HEK293 (cell line): Measurements from ENCODE around the gene RNF41.
A peak's percentile ranks its signal among the peaks of the same experiment; 100 is the strongest.

ENCODE experiments used
- CTCF ChIA-PET: fragments of 350-600 bp; formaldehyde crosslinking; extraction: SDS; loops from one replicate; lab custom pipeline; 2021; ENCODE audit warnings: antibody characterized with exemption; lab: Yijun Ruan, JAX
- POLR2A ChIA-PET: fragments of 300-600 bp; formaldehyde crosslinking; extraction: SDS; loops from one replicate; lab custom pipeline; 2020; ENCODE audit warnings: antibody characterized with exemption, inconsistent platforms; lab: Yijun Ruan, JAX
- H3K27ac ChIP-seq: fragments of 200-500 bp; sonication (Bioruptor generic); 2 replicates; pipeline ENCODE4 v1.5.1; 2014; ENCODE audit warnings: low read depth, low read length, control low read depth, inconsistent platforms; ENCODE audit errors: extremely low read depth
- H3K36me3 ChIP-seq, 2 experiments: fragments of 200-500 bp in 1 of 2; sonication (Bioruptor generic) in 1 of 2; 1 replicate in 1 of 2; 2 replicates in 1 of 2; pipeline ENCODE4 v1.5.1; 2014 to 2017; ENCODE audit warnings: inconsistent platforms in 2 of 2, low read length in 2 of 2; ENCODE audit not compliant: control insufficient read depth in 2 of 2, insufficient read depth in 1 of 2
- H3K4me1 ChIP-seq: fragments of 200-500 bp; sonication (Bioruptor generic); 2 replicates; pipeline ENCODE4 v1.5.1; 2014; ENCODE audit warnings: mild to moderate bottlenecking, low read length, inconsistent platforms; ENCODE audit not compliant: control insufficient read depth, insufficient read depth
- H3K4me3 ChIP-seq: 2 replicates; pipeline ENCODE4 v1.5.1; 2011; ENCODE audit warnings: low read depth, mild to moderate bottlenecking, control low read depth, low read length, moderate library complexity
- H3K9me3 ChIP-seq: fragments of 200-500 bp; sonication (Bioruptor generic); 2 replicates; pipeline ENCODE4 v1.5.1; 2014; ENCODE audit warnings: low read depth, low read length, inconsistent platforms; ENCODE audit not compliant: control insufficient read depth, insufficient read depth
- GLI2 ChIP-seq: fragments of 450-650 bp; formaldehyde crosslinking; IDR thresholded peaks from 2 replicates; pipeline ENCODE4; 2017; ENCODE audit warnings: missing biosample characterization, missing genetic modification characterization, low read depth, borderline replicate concordance
- GLIS2 ChIP-seq: fragments of 450-650 bp; formaldehyde crosslinking; IDR thresholded peaks from 2 replicates; pipeline ENCODE4 v1.5.1; 2016; ENCODE audit warnings: missing biosample characterization, missing genetic modification characterization
- KLF1 ChIP-seq: fragments of 450-650 bp; formaldehyde crosslinking; IDR thresholded peaks from 2 replicates; pipeline ENCODE4 v1.5.1; 2016; ENCODE audit warnings: missing biosample characterization, missing genetic modification characterization
- OVOL3 ChIP-seq: fragments of 450-650 bp; formaldehyde crosslinking; IDR thresholded peaks from 2 replicates; pipeline ENCODE4 v1.5.1; 2016; ENCODE audit warnings: missing biosample characterization, missing genetic modification characterization
- SCRT1 ChIP-seq: fragments of 450-650 bp; formaldehyde crosslinking; IDR thresholded peaks from 2 replicates; pipeline ENCODE4 v1.5.1; 2016; ENCODE audit warnings: missing biosample characterization, missing genetic modification characterization, borderline replicate concordance
- TCF7L2 ChIP-seq: IDR thresholded peaks from 2 replicates; pipeline ENCODE4 v1.6.1; 2011; ENCODE audit warnings: low read depth, mild to moderate bottlenecking, inconsistent platforms, low read length, moderate library complexity, borderline replicate concordance
- ZBTB21 ChIP-seq: fragments of 450-650 bp; formaldehyde crosslinking; IDR thresholded peaks from 2 replicates; pipeline ENCODE4 v1.5.1; 2017; ENCODE audit warnings: missing biosample characterization, missing genetic modification characterization
- ZFHX2 ChIP-seq: fragments of 450-650 bp; formaldehyde crosslinking; conservative IDR thresholded peaks from 2 replicates; pipeline ENCODE4 v1.5.1; 2016; ENCODE audit warnings: missing biosample characterization, missing genetic modification characterization
- ZFP37 ChIP-seq: fragments of 450-650 bp; formaldehyde crosslinking; IDR thresholded peaks from 2 replicates; pipeline ENCODE4 v1.5.1; 2016; ENCODE audit warnings: missing biosample characterization, missing genetic modification characterization
- ZFP69B ChIP-seq: fragments of 450-650 bp; formaldehyde crosslinking; IDR thresholded peaks from 2 replicates; pipeline ENCODE4 v1.5.1; 2016; ENCODE audit warnings: missing biosample characterization, missing genetic modification characterization
- ZNF174 ChIP-seq: fragments of 450-650 bp; formaldehyde crosslinking; IDR thresholded peaks from 2 replicates; pipeline ENCODE4 v1.5.0; 2017; ENCODE audit warnings: missing biosample characterization, mild to moderate bottlenecking, missing genetic modification characterization
- ZNF223 ChIP-seq: fragments of 450-650 bp; formaldehyde crosslinking; IDR thresholded peaks from 2 replicates; pipeline ENCODE4 v1.5.1; 2016; ENCODE audit warnings: missing biosample characterization, missing genetic modification characterization
- ZNF302 ChIP-seq: fragments of 450-650 bp; formaldehyde crosslinking; IDR thresholded peaks from 2 replicates; pipeline ENCODE4 v1.5.1; 2016; ENCODE audit warnings: missing biosample characterization, missing genetic modification characterization, low read depth
- ZNF311 ChIP-seq: fragments of 450-650 bp; formaldehyde crosslinking; IDR thresholded peaks from 2 replicates; pipeline ENCODE4 v1.5.1; 2017; ENCODE audit warnings: missing biosample characterization, missing genetic modification characterization, borderline replicate concordance
- ZNF391 ChIP-seq: fragments of 450-650 bp; formaldehyde crosslinking; IDR thresholded peaks from 2 replicates; pipeline ENCODE4 v1.5.1; 2016; ENCODE audit warnings: low read depth, missing biosample characterization, missing genetic modification characterization, borderline replicate concordance
- ZNF48 ChIP-seq: fragments of 450-650 bp; formaldehyde crosslinking; IDR thresholded peaks from 2 replicates; pipeline ENCODE4 v1.5.1; 2016; ENCODE audit warnings: missing biosample characterization, missing genetic modification characterization
- ZNF555 ChIP-seq: fragments of 450-650 bp; formaldehyde crosslinking; conservative IDR thresholded peaks from 2 replicates; pipeline ENCODE4 v1.5.1; 2017; ENCODE audit warnings: missing biosample characterization, mild to moderate bottlenecking, missing genetic modification characterization, inconsistent platforms
- ZNF585B ChIP-seq: fragments of 450-650 bp; formaldehyde crosslinking; IDR thresholded peaks from 2 replicates; pipeline ENCODE4 v1.5.1; 2016; ENCODE audit warnings: missing biosample characterization, missing genetic modification characterization
- ZNF654 ChIP-seq: fragments of 450-650 bp; formaldehyde crosslinking; IDR thresholded peaks from 2 replicates; pipeline ENCODE4 v1.5.1; 2016; ENCODE audit warnings: low read depth, missing biosample characterization, missing genetic modification characterization
- ZNF768 ChIP-seq: fragments of 450-650 bp; formaldehyde crosslinking; IDR thresholded peaks from 2 replicates; pipeline ENCODE4 v1.5.1; 2018; ENCODE audit warnings: missing biosample characterization, mild to moderate bottlenecking, missing genetic modification characterization
- ZNF776 ChIP-seq: fragments of 450-650 bp; formaldehyde crosslinking; IDR thresholded peaks from 2 replicates; pipeline ENCODE4 v1.5.0; 2017; ENCODE audit warnings: missing biosample characterization, missing genetic modification characterization, borderline replicate concordance
- ZNF791 ChIP-seq: fragments of 450-650 bp; formaldehyde crosslinking; IDR thresholded peaks from 2 replicates; pipeline ENCODE4 v1.5.1; 2016; ENCODE audit warnings: missing biosample characterization, missing genetic modification characterization
- ZNF837 ChIP-seq: fragments of 450-650 bp; formaldehyde crosslinking; IDR thresholded peaks from 2 replicates; pipeline ENCODE4 v1.5.1; 2016; ENCODE audit warnings: missing biosample characterization, missing genetic modification characterization
- ZSCAN16 ChIP-seq: fragments of 450-650 bp; formaldehyde crosslinking; IDR thresholded peaks from 2 replicates; pipeline ENCODE4 v1.5.1; 2016; ENCODE audit warnings: missing biosample characterization, missing genetic modification characterization
- ZSCAN23 ChIP-seq: fragments of 450-650 bp; formaldehyde crosslinking; IDR thresholded peaks from 2 replicates; pipeline ENCODE4 v1.5.1; 2016; ENCODE audit warnings: missing biosample characterization, missing genetic modification characterization
- ZXDB ChIP-seq: fragments of 450-650 bp; formaldehyde crosslinking; IDR thresholded peaks from 2 replicates; pipeline ENCODE4 v1.5.1; 2016; ENCODE audit warnings: missing biosample characterization, missing genetic modification characterization
- TF ChIP-seq, protein P1 (sequence below): fragments of 450-650 bp; formaldehyde crosslinking; IDR thresholded peaks from 2 replicates; pipeline ENCODE4 v1.5.1; 2016; ENCODE audit warnings: missing biosample characterization, missing genetic modification characterization
- TF ChIP-seq, protein P2 (sequence below): fragments of 450-650 bp; formaldehyde crosslinking; IDR thresholded peaks from 2 replicates; pipeline ENCODE4 v1.5.1; 2016; ENCODE audit warnings: missing biosample characterization, missing genetic modification characterization
- TF ChIP-seq, protein P3 (sequence below): fragments of 450-650 bp; formaldehyde crosslinking; IDR thresholded peaks from 2 replicates; pipeline ENCODE4; 2016; ENCODE audit warnings: missing biosample characterization, missing genetic modification characterization
- TF ChIP-seq, protein P4 (sequence below): fragments of 450-650 bp; formaldehyde crosslinking; IDR thresholded peaks from 2 replicates; pipeline ENCODE4 v1.5.1; 2016; ENCODE audit warnings: missing biosample characterization, missing genetic modification characterization

The RNF41 gene

DNA sequence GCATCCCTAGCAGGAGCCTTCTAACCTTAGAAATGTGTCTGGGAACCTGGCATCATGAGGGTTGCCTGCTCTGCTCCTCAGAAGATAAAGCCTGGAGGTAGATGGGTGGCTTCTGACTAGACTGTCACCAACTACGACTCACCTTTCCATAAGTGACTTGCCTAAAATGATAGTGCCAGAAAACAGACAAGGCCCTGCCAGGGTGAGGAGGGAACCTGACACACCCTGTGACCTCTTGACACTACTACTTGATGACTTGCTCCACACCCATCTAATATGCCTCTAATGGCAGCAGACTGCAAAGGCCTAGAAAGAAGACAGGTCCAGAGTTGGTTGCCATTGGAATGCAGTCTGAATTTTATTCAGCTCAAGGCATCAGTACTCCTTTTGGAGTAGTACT lies 9.4 kb downstream of the RNF41 start:
- CTCF ChIA-PET: interaction anchor here (0.5 to 1.3 kb wide), 3 partner anchors 8 to 20 kb away, joined by 3 to 4 read pairs (median 3); no protein-coding TSS in a partner anchor
- no peak overlapping the region for H3K4me3 ChIP-seq
- H3K4me1 ChIP-seq: no peaks in the 10 kb centered on the region
- TF ChIP-seq ZXDB (tag by site-specific recombination) (no peak), KLF1 (tag by site-specific recombination) (peak; percentile 89)
- peaks cover 44 to 81% of the 10 kb centered on the region in 2 experiments for H3K36me3 ChIP-seq
- H3K27ac ChIP-seq: no peak overlapping the region
- POLR2A ChIA-PET: interaction anchor here (1.5 kb wide), 1 partner anchor 9 kb away, joined by 5 read pairs; the partner anchor contains the start of gene RNF41
- H3K9me3 ChIP-seq: no peaks in the 10 kb centered on the region

DNA sequence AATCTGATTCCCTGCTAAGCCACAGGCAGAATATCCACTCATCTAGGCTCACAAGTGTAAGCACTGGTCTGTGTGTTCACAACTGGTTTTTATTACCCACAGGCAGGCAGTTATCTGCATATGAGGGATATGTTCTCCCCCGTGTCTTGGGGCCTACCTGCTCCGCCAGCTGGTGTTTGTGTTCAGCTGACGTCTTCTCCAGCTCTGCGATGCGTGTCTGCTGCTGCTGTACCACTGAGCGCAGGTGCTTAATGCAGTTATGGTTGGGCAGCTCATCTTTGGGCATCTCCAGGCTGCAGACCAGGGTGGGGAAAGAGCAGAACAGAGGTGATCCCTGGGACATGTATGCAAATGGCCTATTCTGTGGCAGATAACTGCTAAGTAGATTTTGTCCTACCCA lies 13.7 kb downstream of the RNF41 start:
- H3K4me1 ChIP-seq: no peaks in the 10 kb centered on the region
- peaks cover 30 to 75% of the 10 kb centered on the region in 2 experiments for H3K36me3 ChIP-seq

DNA sequence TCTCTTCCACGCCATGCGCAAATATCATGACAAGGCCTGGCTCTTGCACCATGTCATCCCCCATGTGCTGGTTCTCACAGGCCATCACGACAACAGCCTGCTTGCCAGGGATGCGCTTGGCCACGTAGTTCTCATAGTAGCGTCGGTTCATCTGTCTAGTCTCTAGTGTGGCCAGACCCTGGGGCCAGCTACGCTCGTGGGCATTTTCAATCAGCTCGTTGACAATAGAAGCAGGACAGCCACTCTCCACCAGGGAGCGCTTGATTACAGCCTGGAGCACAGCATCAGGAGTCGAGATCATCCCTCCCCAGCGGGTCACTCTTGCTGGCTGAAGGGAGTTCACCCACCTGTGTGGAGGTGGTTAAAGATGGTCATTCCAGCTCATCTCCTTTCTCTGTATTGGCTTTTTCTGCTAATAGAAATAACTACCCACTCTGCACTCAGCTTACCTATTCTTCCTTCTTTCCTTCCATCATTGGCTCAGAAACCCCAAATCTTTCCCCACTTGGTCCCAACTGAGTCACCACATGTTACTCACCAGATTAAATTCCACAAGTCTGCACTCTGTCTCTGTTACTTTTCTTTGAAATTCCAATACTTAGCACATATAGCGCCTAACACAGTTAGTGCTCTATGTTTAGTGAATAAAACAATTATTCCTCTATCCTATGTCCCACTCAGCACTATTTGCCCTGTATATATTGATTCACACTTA lies 15.1 kb downstream of the RNF41 start:
- H3K27ac ChIP-seq: no peak overlapping the region
- no peak overlapping the region for H3K4me3 ChIP-seq
- H3K4me1 ChIP-seq: no peaks in the 10 kb centered on the region
- POLR2A ChIA-PET: interaction anchor here (1.0 to 4.6 kb wide), 3 partner anchors 15 to 16 kb away, joined by 4 to 47 read pairs (median 5); partner anchors contain the start of gene RNF41
- CTCF ChIA-PET: interaction anchor here (0.6 to 6.0 kb wide), 22 partner anchors 10 to 781 kb away, joined by 3 to 73 read pairs (median 4); partner anchors contain the start of genes ANKRD52, COQ10A, RNF41 and SMARCC2
- H3K36me3 ChIP-seq: peaks cover 24 to 61% of the 10 kb centered on the region in 2 experiments
- H3K9me3 ChIP-seq: no peaks in the 10 kb centered on the region
- TF ChIP-seq GLI2 (tag by site-specific recombination) (no peak), TCF7L2 (no peak), GLIS2 (tag by site-specific recombination) (no peak), ZNF302 (tag by site-specific recombination) (no peak), ZNF391 (tag by site-specific recombination) (no peak), ZNF654 (peak; percentile 44), ZFHX2 (tag by site-specific recombination) (0 out of 2 replicates have a peak, but pooled peaks have one; percentile 6)
- TF ChIP-seq, protein P1, sequence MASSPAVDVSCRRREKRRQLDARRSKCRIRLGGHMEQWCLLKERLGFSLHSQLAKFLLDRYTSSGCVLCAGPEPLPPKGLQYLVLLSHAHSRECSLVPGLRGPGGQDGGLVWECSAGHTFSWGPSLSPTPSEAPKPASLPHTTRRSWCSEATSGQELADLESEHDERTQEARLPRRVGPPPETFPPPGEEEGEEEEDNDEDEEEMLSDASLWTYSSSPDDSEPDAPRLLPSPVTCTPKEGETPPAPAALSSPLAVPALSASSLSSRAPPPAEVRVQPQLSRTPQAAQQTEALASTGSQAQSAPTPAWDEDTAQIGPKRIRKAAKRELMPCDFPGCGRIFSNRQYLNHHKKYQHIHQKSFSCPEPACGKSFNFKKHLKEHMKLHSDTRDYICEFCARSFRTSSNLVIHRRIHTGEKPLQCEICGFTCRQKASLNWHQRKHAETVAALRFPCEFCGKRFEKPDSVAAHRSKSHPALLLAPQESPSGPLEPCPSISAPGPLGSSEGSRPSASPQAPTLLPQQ: no peak
- TF ChIP-seq, protein P2, sequence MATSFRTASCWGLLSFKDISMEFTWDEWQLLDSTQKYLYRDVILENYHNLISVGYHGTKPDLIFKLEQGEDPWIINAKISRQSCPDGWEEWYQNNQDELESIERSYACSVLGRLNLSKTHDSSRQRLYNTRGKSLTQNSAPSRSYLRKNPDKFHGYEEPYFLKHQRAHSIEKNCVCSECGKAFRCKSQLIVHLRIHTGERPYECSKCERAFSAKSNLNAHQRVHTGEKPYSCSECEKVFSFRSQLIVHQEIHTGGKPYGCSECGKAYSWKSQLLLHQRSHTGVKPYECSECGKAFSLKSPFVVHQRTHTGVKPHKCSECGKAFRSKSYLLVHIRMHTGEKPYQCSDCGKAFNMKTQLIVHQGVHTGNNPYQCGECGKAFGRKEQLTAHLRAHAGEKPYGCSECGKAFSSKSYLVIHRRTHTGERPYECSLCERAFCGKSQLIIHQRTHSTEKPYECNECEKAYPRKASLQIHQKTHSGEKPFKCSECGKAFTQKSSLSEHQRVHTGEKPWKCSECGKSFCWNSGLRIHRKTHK: no peak

More for the DNA sequence above, 13.7 kb downstream of the RNF41 start:
- TF ChIP-seq ZNF837 (tag by site-specific recombination) (no peak), KLF1 (tag by site-specific recombination) (no peak), ZSCAN16 (tag by site-specific recombination) (no peak), ZNF223 (tag by site-specific recombination) (no peak), OVOL3 (tag by site-specific recombination) (no peak), ZFP69B (tag by site-specific recombination) (no peak), ZNF791 (tag by site-specific recombination) (no peak), ZSCAN23 (tag by site-specific recombination) (no peak), ZNF174 (no peak), ZNF48 (tag by site-specific recombination) (no peak), ZNF776 (tag by site-specific recombination) (no peak), SCRT1 (tag by site-specific recombination) (no peak), ZNF555 (tag by site-specific recombination) (no peak), ZBTB21 (tag by site-specific recombination) (no peak), ZNF311 (no peak), ZNF768 (tag by site-specific recombination) (no peak), ZNF585B (tag by site-specific recombination) (no peak), ZFP37 (tag by site-specific recombination) (no peak)
- TF ChIP-seq, protein P3, sequence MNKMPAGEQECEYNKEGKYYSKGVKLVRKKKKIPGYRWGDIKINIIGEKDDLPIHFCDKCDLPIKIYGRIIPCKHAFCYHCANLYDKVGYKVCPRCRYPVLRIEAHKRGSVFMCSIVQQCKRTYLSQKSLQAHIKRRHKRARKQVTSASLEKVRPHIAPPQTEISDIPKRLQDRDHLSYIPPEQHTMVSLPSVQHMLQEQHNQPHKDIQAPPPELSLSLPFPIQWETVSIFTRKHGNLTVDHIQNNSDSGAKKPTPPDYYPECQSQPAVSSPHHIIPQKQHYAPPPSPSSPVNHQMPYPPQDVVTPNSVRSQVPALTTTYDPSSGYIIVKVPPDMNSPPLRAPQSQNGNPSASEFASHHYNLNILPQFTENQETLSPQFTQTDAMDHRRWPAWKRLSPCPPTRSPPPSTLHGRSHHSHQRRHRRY (tag by site-specific recombination): no peak
- TF ChIP-seq, protein P4, sequence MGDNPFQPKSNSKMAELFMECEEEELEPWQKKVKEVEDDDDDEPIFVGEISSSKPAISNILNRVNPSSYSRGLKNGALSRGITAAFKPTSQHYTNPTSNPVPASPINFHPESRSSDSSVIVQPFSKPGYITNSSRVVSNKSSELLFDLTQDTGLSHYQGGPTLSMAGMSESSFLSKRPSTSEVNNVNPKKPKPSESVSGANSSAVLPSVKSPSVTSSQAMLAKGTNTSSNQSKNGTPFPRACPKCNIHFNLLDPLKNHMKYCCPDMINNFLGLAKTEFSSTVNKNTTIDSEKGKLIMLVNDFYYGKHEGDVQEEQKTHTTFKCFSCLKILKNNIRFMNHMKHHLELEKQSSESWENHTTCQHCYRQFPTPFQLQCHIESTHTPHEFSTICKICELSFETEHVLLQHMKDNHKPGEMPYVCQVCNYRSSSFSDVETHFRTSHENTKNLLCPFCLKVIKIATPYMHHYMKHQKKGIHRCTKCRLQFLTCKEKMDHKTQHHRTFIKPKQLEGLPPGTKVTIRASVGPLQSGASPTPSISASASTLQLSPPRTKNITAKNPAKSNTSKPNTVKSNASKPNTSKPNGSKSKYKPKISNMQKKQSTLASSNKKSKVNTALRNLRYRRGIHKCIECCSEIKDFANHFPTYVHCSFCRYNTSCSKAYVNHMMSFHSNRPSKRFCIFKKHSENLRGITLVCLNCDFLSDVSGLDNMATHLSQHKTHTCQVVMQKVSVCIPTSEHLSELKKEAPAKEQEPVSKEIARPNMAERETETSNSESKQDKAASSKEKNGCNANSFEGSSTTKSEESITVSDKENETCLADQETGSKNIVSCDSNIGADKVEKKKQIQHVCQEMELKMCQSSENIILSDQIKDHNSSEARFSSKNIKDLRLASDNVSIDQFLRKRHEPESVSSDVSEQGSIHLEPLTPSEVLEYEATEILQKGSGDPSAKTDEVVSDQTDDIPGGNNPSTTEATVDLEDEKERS: no peak
- Histone ChIP-seq H3K9me3 (no peaks in the 10 kb centered on the region), H3K27ac (no peak overlapping the region), H3K4me3 (no peak overlapping the region)
- ChIA-PET POLR2A (interaction anchor here (0.6 to 4.6 kb wide), 3 partner anchors 14 to 353 kb away, joined by 3 to 47 read pairs (median 5); partner anchors contain the start of gene RNF41), CTCF (interaction anchor here (1.6 to 6.0 kb wide), 4 partner anchors 14 to 50 kb away, joined by 4 to 73 read pairs (median 18); partner anchors contain the start of genes ANKRD52, RNF41 and SMARCC2)
